ENCODE measurements around the gene TMEM154. TPM values are rescaled to one million over a fixed set of nuclear protein-coding genes. Genes with fewer than 3 reads are reported as not detected.

The TMEM154 gene
- total RNA-seq, 2 experiments from 2014 or later, result 23.9 to 25.4 TPM

- Mint-ChIP-seq H3K36me3 (peaks cover 18% of the 10 kb centered on the region), H3K9me3 (ENCODE audit: low read depth) (no peaks in the 10 kb centered on the region), H3K4me3 (no peak overlapping the region), H3K4me1 (no peaks in the 10 kb centered on the region), H3K27ac (no peak overlapping the region), H3K27me3 (no peaks in the 10 kb centered on the region)
- DNase-seq, result no peak
- no peak for ATAC-seq
- CTCF ChIA-PET, result interaction anchor here (1.1 kb wide), 1 partner anchor 125 kb away, joined by 3 read pairs; no protein-coding TSS in a partner anchor
Observed at GRCh38 chr4:152626790-152627189, 53.0 kb downstream of the TMEM154 start.

GRCh38 chr4:152620915-152621314 is 58.9 kb downstream of the TMEM154 start:
- Mint-ChIP-seq H3K9me3 (ENCODE audit: low read depth) (no peaks in the 10 kb centered on the region), H3K27ac (no peak overlapping the region), H3K4me1 (no peaks in the 10 kb centered on the region), H3K36me3 (peaks cover 2% of the 10 kb centered on the region), H3K4me3 (no peak overlapping the region), H3K27me3 (peaks cover 4% of the 10 kb centered on the region)
- ATAC-seq (no peak), DNase-seq (no peak)
- CTCF ChIA-PET, result no interaction called here

GRCh38 chr4:152620218-152620617 is 59.6 kb downstream of the TMEM154 start:
- Mint-ChIP-seq H3K27me3 (peaks cover 5% of the 10 kb centered on the region), H3K9me3 (ENCODE audit: low read depth) (no peaks in the 10 kb centered on the region), H3K4me3 (no peak overlapping the region), H3K36me3 (peaks cover 2% of the 10 kb centered on the region), H3K27ac (no peak overlapping the region), H3K4me1 (no peaks in the 10 kb centered on the region)
- DNase-seq (no peak), ATAC-seq (no peak)
- CTCF ChIA-PET, result no interaction called here

- H3K27ac Mint-ChIP-seq, result no peak overlapping the region
- H3K27me3 Mint-ChIP-seq, result peaks cover 8% of the 10 kb centered on the region
- H3K36me3 Mint-ChIP-seq, result no peaks in the 10 kb centered on the region
- CTCF ChIA-PET, result no interaction called here
- no peak overlapping the region for H3K4me3 Mint-ChIP-seq
- DNase-seq (no peak), ATAC-seq (no peak)
- H3K4me1 Mint-ChIP-seq, result no peaks in the 10 kb centered on the region
- H3K9me3 Mint-ChIP-seq (ENCODE audit: low read depth), result no peaks in the 10 kb centered on the region
Observed at GRCh38 chr4:152619556-152619955, 60.2 kb downstream of the TMEM154 start.

GRCh38 chr4:152618971-152619370 is 60.8 kb downstream of the TMEM154 start:
- CTCF ChIA-PET, result no interaction called here
- ATAC-seq, result no peak

GRCh38 chr4:152616804-152617203 is 63.0 kb downstream of the TMEM154 start:
- CTCF ChIA-PET, result no interaction called here

More at GRCh38 chr4:152618971-152619370, 60.8 kb downstream of the TMEM154 start:
- Mint-ChIP-seq H3K4me1 (no peaks in the 10 kb centered on the region), H3K27ac (no peak overlapping the region), H3K36me3 (no peaks in the 10 kb centered on the region), H3K4me3 (no peak overlapping the region), H3K27me3 (peaks cover 14% of the 10 kb centered on the region), H3K9me3 (ENCODE audit: low read depth) (no peaks in the 10 kb centered on the region)
- no peak for DNase-seq

GRCh38 chr4:152613841-152614721 is 65.7 kb downstream of the TMEM154 start:
- Mint-ChIP-seq H3K27ac (no peak overlapping the region), H3K4me3 (no peak overlapping the region), H3K27me3 (peaks cover 19% of the 10 kb centered on the region), H3K36me3 (no peaks in the 10 kb centered on the region), H3K9me3 (ENCODE audit: low read depth) (no peaks in the 10 kb centered on the region), H3K4me1 (no peaks in the 10 kb centered on the region)
- CTCF ChIA-PET, result interaction anchor here (1.7 kb wide), 1 partner anchor 113 kb away, joined by 5 read pairs; no protein-coding TSS in a partner anchor
- no peak for ATAC-seq
- DNase-seq, result no peak

More at GRCh38 chr4:152616804-152617203, 63.0 kb downstream of the TMEM154 start:
- no peak overlapping the region for H3K4me3 Mint-ChIP-seq
- ATAC-seq (no peak), DNase-seq (no peak)
- H3K9me3 Mint-ChIP-seq (ENCODE audit: low read depth), result no peaks in the 10 kb centered on the region
- H3K4me1 Mint-ChIP-seq, result no peaks in the 10 kb centered on the region
- no peaks in the 10 kb centered on the region for H3K36me3 Mint-ChIP-seq
- peaks cover 19% of the 10 kb centered on the region for H3K27me3 Mint-ChIP-seq
- no peak overlapping the region for H3K27ac Mint-ChIP-seq

GRCh38 chr4:152613351-152613750 is 66.4 kb downstream of the TMEM154 start:
- Mint-ChIP-seq H3K4me1 (no peaks in the 10 kb centered on the region), H3K4me3 (no peak overlapping the region), H3K27ac (no peak overlapping the region), H3K9me3 (ENCODE audit: low read depth) (no peaks in the 10 kb centered on the region), H3K27me3 (peaks cover 19% of the 10 kb centered on the region), H3K36me3 (no peaks in the 10 kb centered on the region)
- ATAC-seq (no peak), DNase-seq (no peak)
- CTCF ChIA-PET, result interaction anchor here (1.7 kb wide), 1 partner anchor 112 kb away, joined by 5 read pairs; no protein-coding TSS in a partner anchor

GRCh38 chr4:152610131-152610530 is 69.7 kb downstream of the TMEM154 start:
- Mint-ChIP-seq H3K27ac (no peak overlapping the region), H3K9me3 (ENCODE audit: low read depth) (no peaks in the 10 kb centered on the region), H3K4me3 (no peak overlapping the region), H3K4me1 (no peaks in the 10 kb centered on the region), H3K27me3 (peaks cover 13% of the 10 kb centered on the region), H3K36me3 (no peaks in the 10 kb centered on the region)
- no peak for ATAC-seq
- CTCF ChIA-PET, result interaction anchor here (1.5 kb wide), 1 partner anchor 108 kb away, joined by 5 read pairs; no protein-coding TSS in a partner anchor
- DNase-seq, result no peak

- Mint-ChIP-seq H3K27ac (no peak overlapping the region), H3K27me3 (peaks cover 11% of the 10 kb centered on the region), H3K4me3 (no peak overlapping the region), H3K9me3 (ENCODE audit: low read depth) (no peaks in the 10 kb centered on the region), H3K36me3 (no peaks in the 10 kb centered on the region), H3K4me1 (no peaks in the 10 kb centered on the region)
- CTCF ChIA-PET, result interaction anchor here (1.5 kb wide), 1 partner anchor 108 kb away, joined by 5 read pairs; no protein-coding TSS in a partner anchor
- ATAC-seq (no peak), DNase-seq (no peak)
Observed at GRCh38 chr4:152609481-152609880, 70.3 kb downstream of the TMEM154 start.

- Mint-ChIP-seq H3K27me3 (no peaks in the 10 kb centered on the region), H3K27ac (no peak overlapping the region), H3K36me3 (no peaks in the 10 kb centered on the region), H3K4me3 (no peak overlapping the region), H3K9me3 (ENCODE audit: low read depth) (no peaks in the 10 kb centered on the region), H3K4me1 (no peaks in the 10 kb centered on the region)
- DNase-seq (no peak), ATAC-seq (no peak)
- CTCF ChIA-PET, result interaction anchor here (1.3 kb wide), 1 partner anchor 106 kb away, joined by 3 read pairs; no protein-coding TSS in a partner anchor
Observed at GRCh38 chr4:152607178-152607577, 72.6 kb downstream of the TMEM154 start.

GRCh38 chr4:152606753-152607152 is 73.0 kb downstream of the TMEM154 start:
- no peak overlapping the region for H3K4me3 Mint-ChIP-seq
- H3K36me3 Mint-ChIP-seq, result no peaks in the 10 kb centered on the region
- H3K27me3 Mint-ChIP-seq, result no peaks in the 10 kb centered on the region
- H3K9me3 Mint-ChIP-seq (ENCODE audit: low read depth), result no peaks in the 10 kb centered on the region
- no peaks in the 10 kb centered on the region for H3K4me1 Mint-ChIP-seq
- CTCF ChIA-PET, result interaction anchor here (0.7 to 1.3 kb wide), 2 partner anchors 32 to 105 kb away, joined by 3 read pairs; no protein-coding TSS in a partner anchor
- ATAC-seq, result no peak
- no peak overlapping the region for H3K27ac Mint-ChIP-seq
- DNase-seq, result no peak

- H3K4me1 Mint-ChIP-seq, result peaks cover 2% of the 10 kb centered on the region
- CTCF ChIA-PET, result interaction anchor here (0.7 to 1.3 kb wide), 2 partner anchors 33 to 104 kb away, joined by 3 read pairs; no protein-coding TSS in a partner anchor
Observed at GRCh38 chr4:152605641-152606335, 74.0 kb downstream of the TMEM154 start.

More at GRCh38 chr4:152605641-152606335, 74.0 kb downstream of the TMEM154 start:
- no peaks in the 10 kb centered on the region for H3K9me3 Mint-ChIP-seq (ENCODE audit: low read depth)
- ATAC-seq (no peak), DNase-seq (no peak)
- H3K27ac Mint-ChIP-seq, result no peak overlapping the region
- no peaks in the 10 kb centered on the region for H3K36me3 Mint-ChIP-seq
- no peak overlapping the region for H3K4me3 Mint-ChIP-seq
- no peaks in the 10 kb centered on the region for H3K27me3 Mint-ChIP-seq
